ENCODE measurements around the gene LENG9. TPM values are rescaled to one million over a fixed set of nuclear protein-coding genes. Genes with fewer than 3 reads are reported as not detected.

The LENG9 gene
- total and polyA plus RNA-seq, 2 of the 13 experiments (the other 11 are each of a cell fraction or from before 2014, with no cell fraction given): 0.75 to 2.9 TPM

- TF ChIP-seq CEBPZ (IDR thresholded peaks at IDR 0.05; ENCODE audit: low read length): no peak
- TF ChIP-seq SMARCE1 (IDR thresholded peaks at IDR 0.05; ENCODE audit: borderline replicate concordance): no peak
- TF ChIP-seq ZBTB4 (CRISPR knock-in tag; IDR thresholded peaks at IDR 0.05; ENCODE audit: borderline replicate concordance): no peak
- TF ChIP-seq ARHGAP35 (CRISPR knock-in tag; IDR thresholded peaks at IDR 0.05; ENCODE audit: borderline replicate concordance): no peak
- no peak for TF ChIP-seq ZNF281 (CRISPR knock-in tag; IDR thresholded peaks at IDR 0.05; ENCODE audit: borderline replicate concordance)
- TF ChIP-seq ZNF337 (CRISPR knock-in tag; IDR thresholded peaks at IDR 0.05; ENCODE audit: borderline replicate concordance, low read depth): no peak; the same call in 1 of the 2 replicates
- TF ChIP-seq HDAC1 (CRISPR knock-in tag; IDR thresholded peaks at IDR 0.05): peak; percentile 50; the same call in 1 of the 2 replicates
- peak; percentile 82 for TF ChIP-seq SRSF4 (IDR thresholded peaks at IDR 0.05; ENCODE audit: low read depth, low read length, poor library complexity, severe bottlenecking)
- peak; percentile 95 for TF ChIP-seq AGO1 (IDR thresholded peaks at IDR 0.05; ENCODE audit: low read depth, low read length, poor library complexity, severe bottlenecking)
- TF ChIP-seq ZNF20 (CRISPR knock-in tag; IDR thresholded peaks at IDR 0.05): no peak
- TF ChIP-seq ZNF772 (CRISPR knock-in tag; IDR thresholded peaks at IDR 0.05): peak; percentile 62; the same call in 1 of the 2 replicates
- no peak for TF ChIP-seq PLSCR1 (CRISPR knock-in tag; IDR thresholded peaks at IDR 0.05; ENCODE audit: borderline replicate concordance)
- no peak for TF ChIP-seq JUN (CRISPR knock-in tag; IDR thresholded peaks at IDR 0.05)
- TF ChIP-seq ZNF737 (CRISPR knock-in tag; IDR thresholded peaks at IDR 0.05; ENCODE audit: borderline replicate concordance): no peak
- TF ChIP-seq HDAC6 (IDR thresholded peaks at IDR 0.05; ENCODE audit: low read depth, low read length): no peak
- TF ChIP-seq ZNF530 (CRISPR knock-in tag; IDR thresholded peaks at IDR 0.05; ENCODE audit: low read depth): peak; percentile 45; the same call in 1 of the 2 replicates
- TF ChIP-seq ZNF546 (CRISPR knock-in tag; conservative IDR thresholded peaks at IDR 0.05): peak; percentile 75; the same call in 1 of the 2 replicates
Measured at GRCh38 chr19:54462655-54463530, 685 bp downstream of the LENG9 start (continued).

Measured in HepG2 (cell line).